Gastrocnemius medialis (tissue), 4 donors: Measurements from ENCODE around the gene NPAS2. TPM values are rescaled to one million over a fixed set of nuclear protein-coding genes. Genes with fewer than 3 reads are reported as not detected.

Experiments used
- ATAC-seq, 2 donors: fragments of 150-250 bp; one replicate each; pipeline ENCODE4 v1.9.1; 2016
- DNase-seq, 2 donors: peaks; one replicate each; pipeline ENCODE4 v3.0.0-alpha.2; 2019
- H3K27ac ChIP-seq, 4 donors: fragments of 200-600 bp; sonication (generic); 1 replicate in 1 of 4; 2 replicates in 3 of 4; pipeline ENCODE4 v1.5.1; 2016 to 2018; ENCODE audit warnings: mild to moderate bottlenecking in 2 of 4, moderate library complexity in 1 of 4
- H3K27me3 ChIP-seq, 3 donors: fragments of 200-600 bp; sonication (generic) in 2 of 3; 1 replicate in 1 of 3; 2 replicates in 2 of 3; pipeline versions ENCODE4 v1.5.1 to v1.6.0; 2016 to 2019; ENCODE audit warnings: mild to moderate bottlenecking in 1 of 3, moderate library complexity in 1 of 3
- H3K36me3 ChIP-seq, 2 donors: fragments of 200-600 bp; sonication (generic) in 1 of 2; one replicate each; pipeline ENCODE4 v1.5.1; 2017 to 2018
- H3K4me1 ChIP-seq, 2 donors: fragments of 200-600 bp; sonication (generic) in 1 of 2; one replicate each; pipeline ENCODE4 v1.5.1; 2016 to 2017; ENCODE audit warnings: mild to moderate bottlenecking in 2 of 2
- H3K4me3 ChIP-seq, 4 donors: fragments of 200-600 bp; sonication (generic) in 3 of 4; 1 replicate in 1 of 4; 2 replicates in 3 of 4; pipeline ENCODE4 v1.5.1; 2016 to 2019; ENCODE audit warnings: mild to moderate bottlenecking in 2 of 4
- H3K9me3 ChIP-seq, 3 donors: fragments of 200-600 bp; sonication (generic) in 2 of 3; 1 replicate in 1 of 3; 2 replicates in 2 of 3; pipeline ENCODE4 v1.5.1; 2016 to 2019
- CTCF ChIP-seq, 5 experiments: fragments of 450-650 bp in 3 of 5; fragments of 200-600 bp in 2 of 5; sonication (generic) in 2 of 5; IDR thresholded peaks in 4 of 5; conservative IDR thresholded peaks in 1 of 5; 1 replicate in 4 of 5; 2 replicates in 1 of 5; pipeline ENCODE4 v1.5.1; 2016 to 2019; ENCODE audit warnings: antibody characterized with exemption in 5 of 5, mild to moderate bottlenecking in 3 of 5, moderate library complexity in 3 of 5
- POLR2A ChIP-seq, 2 donors: fragments of 450-650 bp; IDR thresholded peaks; one replicate each; pipeline ENCODE4 v1.6.1; 2017; ENCODE audit warnings: antibody characterized with exemption in 2 of 2, mild to moderate bottlenecking in 2 of 2, moderate library complexity in 2 of 2
- in situ Hi-C, 4 donors: fragments of 200-750 bp; cut with MboI; loops; one replicate each; pipeline versions ENCODE4 v1.15.0 to v1.8.0; 2017; ENCODE audit warnings: low sequenced_read_pairs in 4 of 4
- intact Hi-C: fragments of 100-400 bp; cut with DNase I; formaldehyde crosslinking; loops from one replicate; pipeline ENCODE4 v1.15.1; 2023; ENCODE audit warnings: low total_unique reads
- total RNA-seq, 4 donors: library from RNA; depleted of rRNA; stranded (reverse); fragments of >200 nt; gene quantifications; one replicate each; pipeline versions ENCODE4 v1.1.0 to v1.2.3, GENCODE V29; 2016

Gene NPAS2
- total RNA-seq, 4 donors from 2014 or later = 11.4 to 48.2 (median 36.6) TPM

GRCh38 chr2:100791294-100791935, 28.5 kb upstream of the NPAS2 start:
- TF ChIP-seq POLR2A (IDR thresholded peaks at IDR 0.05) (no peak), CTCF (IDR thresholded peaks at IDR 0.05 in 4 of 5, conservative IDR thresholded peaks at IDR 0.05 in 1 of 5) (no peak)
- ATAC-seq (no peak), DNase-seq (no peak)
- Histone ChIP-seq H3K9me3 (no peaks in the 10 kb centered on the region), H3K4me1 (peaks cover 0 to 5% of the 10 kb centered on the region in 2 donors), H3K27me3 (no peaks in the 10 kb centered on the region), H3K4me3 (no peak overlapping the region), H3K36me3 (no peaks in the 10 kb centered on the region), H3K27ac (no peak overlapping the region)
- intact Hi-C loops = no loop called here
- in situ Hi-C loops = no loop called here

- ATAC-seq = no peak
- TF ChIP-seq CTCF (IDR thresholded peaks at IDR 0.05 in 4 of 5, conservative IDR thresholded peaks at IDR 0.05 in 1 of 5) (no peak), POLR2A (IDR thresholded peaks at IDR 0.05) (no peak)
Observed at GRCh38 chr2:100791936-100792308, 28.0 kb upstream of the NPAS2 start.

GRCh38 chr2:100793220-100793619, 26.7 kb upstream of the NPAS2 start:
- in situ Hi-C loops = no loop called here
- ATAC-seq = no peak
- intact Hi-C loops = no loop called here

More at GRCh38 chr2:100791936-100792308, 28.0 kb upstream of the NPAS2 start:
- intact Hi-C loops (no loop called here), in situ Hi-C loops (no loop called here)
- Histone ChIP-seq H3K27ac (no peak overlapping the region), H3K27me3 (no peaks in the 10 kb centered on the region), H3K4me1 (no peaks in the 10 kb centered on the region), H3K4me3 (no peak overlapping the region), H3K36me3 (no peaks in the 10 kb centered on the region), H3K9me3 (no peaks in the 10 kb centered on the region)
- DNase-seq = no peak

GRCh38 chr2:100793982-100794381, 26.0 kb upstream of the NPAS2 start:
- Histone ChIP-seq H3K27me3 (no peaks in the 10 kb centered on the region), H3K27ac (no peak overlapping the region), H3K4me1 (no peaks in the 10 kb centered on the region), H3K36me3 (no peaks in the 10 kb centered on the region), H3K4me3 (no peak overlapping the region), H3K9me3 (no peaks in the 10 kb centered on the region)
- no peak for ATAC-seq
- intact Hi-C loops = no loop called here
- DNase-seq = no peak
- in situ Hi-C loops = no loop called here
- TF ChIP-seq CTCF (IDR thresholded peaks at IDR 0.05 in 4 of 5, conservative IDR thresholded peaks at IDR 0.05 in 1 of 5) (no peak), POLR2A (IDR thresholded peaks at IDR 0.05) (no peak)

More at GRCh38 chr2:100793220-100793619, 26.7 kb upstream of the NPAS2 start:
- no peaks in the 10 kb centered on the region for H3K36me3 ChIP-seq
- no peaks in the 10 kb centered on the region for H3K4me1 ChIP-seq
- no peaks in the 10 kb centered on the region for H3K27me3 ChIP-seq
- no peak for TF ChIP-seq CTCF (IDR thresholded peaks at IDR 0.05 in 4 of 5, conservative IDR thresholded peaks at IDR 0.05 in 1 of 5)
- TF ChIP-seq POLR2A (IDR thresholded peaks at IDR 0.05) = no peak
- H3K27ac ChIP-seq = no peak overlapping the region
- no peak overlapping the region for H3K4me3 ChIP-seq
- no peaks in the 10 kb centered on the region for H3K9me3 ChIP-seq
- DNase-seq = no peak
